Kidney glomerular epithelial cell (primary cell): ENCODE data around the gene VKORC1.

Experiments used
- DNase-seq: peaks from one replicate; lab custom pipeline; 2025; lab: John Stamatoyannopoulos, UW

VKORC1 gene

DNA sequence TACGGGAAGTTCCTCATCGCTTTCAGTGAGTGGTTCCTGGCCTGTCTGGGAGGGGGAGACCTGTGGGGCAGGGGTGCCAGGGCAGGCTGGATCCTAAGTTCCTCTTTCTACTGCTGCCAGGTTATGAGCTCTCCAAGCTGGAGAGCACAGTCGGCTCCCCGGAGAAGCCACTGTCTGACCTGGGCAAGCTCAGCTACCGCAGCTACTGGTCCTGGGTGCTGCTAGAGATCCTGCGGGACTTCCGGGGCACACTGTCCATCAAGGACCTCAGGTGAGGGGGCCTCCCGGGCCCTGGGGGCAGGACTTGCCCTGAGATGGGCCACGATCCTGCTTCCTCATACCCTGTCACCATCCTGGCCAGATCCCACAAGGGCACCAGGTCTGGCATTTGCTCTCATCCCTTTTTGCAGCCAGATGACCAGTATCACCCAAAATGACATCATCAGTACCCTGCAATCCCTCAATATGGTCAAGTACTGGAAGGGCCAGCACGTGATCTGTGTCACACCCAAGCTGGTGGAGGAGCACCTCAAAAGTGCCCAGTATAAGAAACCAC, 35.8 kb upstream of the VKORC1 start:
- no peak for DNase-seq

DNA sequence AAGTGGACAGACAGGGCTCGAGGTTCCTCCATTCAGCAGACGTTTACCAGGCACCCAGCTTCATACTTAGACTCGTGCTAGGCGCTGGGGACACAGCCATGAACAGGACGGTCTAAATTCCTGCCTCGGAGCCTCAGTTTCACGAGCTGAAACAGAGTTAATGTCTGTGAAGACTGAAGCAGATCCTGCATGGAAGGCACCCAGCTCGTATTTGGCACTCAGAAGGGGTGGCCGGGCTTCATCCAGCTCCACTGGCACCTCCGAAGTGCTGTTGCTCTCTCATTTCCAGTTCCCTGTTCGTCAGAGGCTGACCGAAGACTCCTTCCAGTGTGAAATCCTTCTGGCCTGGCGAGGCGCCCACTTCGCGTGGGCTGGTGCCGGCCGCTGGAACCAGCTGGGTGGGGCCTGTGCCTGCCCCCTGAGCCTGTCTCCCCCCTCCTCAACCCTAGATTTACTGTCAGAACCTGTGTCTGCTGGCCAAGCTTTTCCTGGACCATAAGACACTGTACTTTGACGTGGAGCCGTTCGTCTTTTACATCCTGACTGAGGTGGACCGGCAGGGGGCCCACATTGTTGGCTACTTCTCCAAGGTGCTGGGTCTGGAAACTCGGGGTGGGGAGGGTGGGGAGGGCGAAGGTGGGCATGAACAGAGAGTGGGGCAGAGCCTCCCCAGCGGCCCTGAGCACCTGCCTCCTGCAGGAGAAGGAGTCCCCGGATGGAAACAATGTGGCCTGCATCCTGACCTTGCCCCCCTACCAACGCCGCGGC, 35.2 kb upstream of the VKORC1 start:
- DNase-seq, result no peak

DNA sequence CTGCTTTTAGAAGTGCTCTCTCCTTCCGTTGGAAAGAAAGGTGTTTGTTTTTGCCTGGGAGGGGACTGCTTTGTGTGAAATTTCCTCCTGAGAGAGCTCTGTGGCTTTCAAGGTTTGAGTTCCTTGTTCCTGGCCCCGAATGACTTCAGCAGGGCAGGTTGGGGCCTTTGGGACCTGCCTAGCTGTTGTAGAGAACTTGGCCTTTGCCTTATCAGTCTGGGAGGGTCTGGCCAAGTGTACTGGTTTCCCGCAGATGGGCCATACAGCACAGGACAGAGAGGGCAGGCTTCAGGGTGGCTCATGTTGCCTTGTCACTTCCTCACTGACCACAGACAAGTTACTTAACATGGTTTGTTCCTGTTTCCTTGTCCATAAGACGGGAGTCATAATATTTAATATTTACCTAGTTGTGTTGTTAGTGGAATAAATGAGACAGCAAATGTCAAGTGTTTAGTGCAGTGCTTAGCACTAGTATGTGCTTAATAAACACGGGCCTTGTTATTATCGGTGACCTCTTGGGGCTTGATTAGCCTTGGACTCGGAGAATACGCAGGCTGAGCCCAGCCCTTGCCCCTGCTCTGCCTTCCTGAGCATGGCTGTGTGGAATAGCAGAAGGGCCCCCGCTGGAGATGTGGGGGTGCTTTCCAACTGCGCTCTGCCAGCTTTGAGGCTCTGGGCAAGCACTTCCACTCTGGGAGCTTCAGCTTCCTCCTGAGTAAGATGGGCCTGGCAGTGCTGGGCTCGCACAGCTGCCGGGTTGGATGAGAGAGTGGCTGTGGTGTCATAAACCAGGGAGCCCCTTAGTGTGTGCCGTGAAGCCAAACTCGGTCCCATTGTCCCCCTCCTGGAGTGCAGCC, 34.3 kb upstream of the VKORC1 start:
- no peak for DNase-seq

DNA sequence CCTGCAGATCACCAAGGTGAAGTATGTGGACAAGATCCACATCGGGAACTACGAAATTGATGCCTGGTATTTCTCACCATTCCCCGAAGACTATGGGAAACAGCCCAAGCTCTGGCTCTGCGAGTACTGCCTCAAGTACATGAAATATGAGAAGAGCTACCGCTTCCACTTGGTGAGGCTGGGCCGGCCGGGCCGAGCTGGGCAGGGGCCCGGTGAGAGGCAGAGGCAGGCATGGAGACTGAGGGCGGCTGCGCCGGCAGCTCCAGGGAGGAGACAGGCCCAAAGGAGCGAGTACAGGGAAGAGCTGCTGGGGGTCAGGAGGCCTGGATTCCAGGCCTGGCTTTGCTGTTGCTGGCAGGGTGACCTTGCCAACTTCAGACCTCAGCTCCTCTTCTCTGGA, 32.6 kb upstream of the VKORC1 start:
- DNase-seq, result no peak

DNA sequence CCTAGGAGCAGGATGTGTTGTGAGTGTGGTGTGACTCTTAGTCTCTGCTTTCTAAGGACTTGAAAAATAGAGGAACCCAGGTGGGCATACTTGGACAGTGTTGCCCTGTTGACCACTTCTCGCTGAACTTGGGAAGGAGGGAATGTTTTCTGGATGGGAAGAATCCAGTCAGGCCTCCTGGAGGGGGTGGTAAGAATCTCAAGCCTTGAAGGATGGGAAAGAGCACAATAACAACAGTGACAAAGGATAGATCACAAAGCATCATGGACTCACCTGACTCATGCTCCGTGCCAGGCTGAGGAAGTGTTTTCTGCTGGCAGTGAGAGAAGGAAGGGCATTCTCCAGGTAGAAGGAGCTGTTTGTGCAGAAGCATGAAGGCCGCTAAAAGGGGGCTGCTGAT, 31.2 kb upstream of the VKORC1 start:
- no peak for DNase-seq

DNA sequence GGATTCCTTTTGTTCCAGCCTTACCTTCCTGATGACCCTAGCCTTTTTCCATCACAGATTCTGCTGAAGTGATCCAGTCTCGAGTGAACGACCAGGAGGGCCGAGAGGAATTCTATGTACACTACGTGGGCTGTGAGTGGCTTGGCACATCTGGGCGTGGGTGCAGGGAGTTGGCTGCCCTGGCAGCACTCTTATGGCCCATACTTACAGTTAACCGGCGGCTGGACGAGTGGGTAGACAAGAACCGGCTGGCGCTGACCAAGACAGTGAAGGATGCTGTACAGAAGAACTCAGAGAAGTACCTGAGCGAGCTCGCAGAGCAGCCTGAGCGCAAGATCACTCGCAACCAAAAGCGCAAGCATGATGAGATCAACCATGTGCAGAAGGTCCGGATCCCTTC, 25.5 kb upstream of the VKORC1 start:
- no peak for DNase-seq

DNA sequence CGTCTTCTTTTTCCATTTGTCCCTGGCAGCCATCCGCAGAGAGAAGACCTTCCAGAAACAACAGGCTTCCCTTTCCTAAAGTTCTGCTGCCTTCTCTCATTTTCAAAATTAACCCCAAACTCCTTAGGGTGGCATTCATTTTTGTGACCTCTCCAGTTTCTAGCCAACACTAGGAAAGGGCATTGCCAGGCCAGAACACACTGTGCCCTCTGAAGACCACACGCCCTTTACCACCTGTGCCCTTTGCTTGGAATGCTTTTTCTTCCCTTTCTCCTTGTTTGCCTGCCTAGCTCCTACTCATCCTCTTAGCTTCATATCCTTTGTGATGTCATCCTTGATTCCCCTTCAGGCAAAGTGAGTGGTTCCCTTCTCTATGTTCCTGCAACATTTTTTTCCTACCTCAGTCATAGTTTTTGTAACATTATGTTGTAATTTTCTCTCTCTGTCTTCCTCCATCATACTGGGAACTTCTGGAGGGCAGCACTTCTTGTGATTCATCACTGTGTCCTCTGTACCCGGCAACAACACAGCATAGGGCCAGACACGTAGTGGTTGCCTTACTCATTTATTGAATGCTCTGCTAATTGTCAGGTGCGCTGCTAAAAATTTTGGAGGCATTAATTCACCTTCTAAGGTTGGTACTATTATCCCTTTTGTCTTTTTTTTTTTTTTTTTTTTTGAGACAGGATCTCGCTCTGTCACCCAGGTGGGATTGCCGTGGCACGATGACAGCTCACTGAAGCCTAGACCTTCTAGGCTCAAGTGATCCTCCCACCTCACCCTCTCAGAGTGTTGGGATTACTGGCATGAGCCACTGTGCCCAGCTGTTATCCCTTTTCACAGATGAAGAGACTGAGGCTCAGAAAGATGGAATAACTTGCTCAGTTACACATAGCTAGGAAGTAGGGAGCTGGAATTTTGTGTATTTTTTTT, 23.9 kb upstream of the VKORC1 start:
- DNase-seq, result peak; percentile 34

DNA sequence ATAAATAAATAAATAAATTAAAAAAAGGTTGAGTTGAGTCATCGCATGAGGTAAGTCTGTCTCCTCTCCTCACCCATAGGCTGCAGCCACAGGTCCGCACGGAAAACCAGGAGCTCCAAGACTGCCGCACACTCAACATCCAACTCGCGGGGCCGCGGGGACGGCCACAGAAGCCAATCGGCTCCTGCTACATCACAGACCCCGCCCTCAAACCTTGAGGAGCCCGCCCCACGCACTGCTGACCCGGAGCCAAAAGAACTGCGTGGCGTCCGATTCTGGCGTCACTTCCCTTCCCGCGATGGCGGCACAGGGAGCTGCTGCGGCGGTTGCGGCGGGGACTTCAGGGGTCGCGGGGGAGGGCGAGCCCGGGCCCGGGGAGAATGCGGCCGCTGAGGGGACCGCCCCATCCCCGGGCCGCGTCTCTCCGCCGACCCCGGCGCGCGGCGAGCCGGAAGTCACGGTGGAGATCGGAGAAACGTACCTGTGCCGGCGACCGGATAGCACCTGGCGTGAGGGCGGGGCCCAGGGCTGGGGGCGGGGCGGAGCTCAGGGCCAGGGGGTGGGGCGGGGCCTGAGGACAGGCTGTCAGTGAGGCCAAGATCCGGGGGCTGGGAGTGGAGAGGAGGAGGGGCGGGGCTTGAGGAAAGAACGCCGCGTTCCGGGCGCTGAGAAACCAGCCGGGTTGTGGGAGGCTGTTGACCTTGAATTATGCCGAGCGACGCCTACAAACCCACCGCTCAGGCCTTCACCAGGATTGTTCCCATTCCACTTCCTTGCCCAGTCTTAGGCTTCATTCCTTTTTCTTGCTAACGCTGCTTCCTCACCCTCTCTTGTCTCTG, 23.0 kb upstream of the VKORC1 start, which contains the start of gene KAT8:
KAT8 (plus strand) TSS at position 281 of the 839 bp plus-strand sequence; CDS start at position 299, 18 bp downstream.
- peak; percentile 96 for DNase-seq

DNA sequence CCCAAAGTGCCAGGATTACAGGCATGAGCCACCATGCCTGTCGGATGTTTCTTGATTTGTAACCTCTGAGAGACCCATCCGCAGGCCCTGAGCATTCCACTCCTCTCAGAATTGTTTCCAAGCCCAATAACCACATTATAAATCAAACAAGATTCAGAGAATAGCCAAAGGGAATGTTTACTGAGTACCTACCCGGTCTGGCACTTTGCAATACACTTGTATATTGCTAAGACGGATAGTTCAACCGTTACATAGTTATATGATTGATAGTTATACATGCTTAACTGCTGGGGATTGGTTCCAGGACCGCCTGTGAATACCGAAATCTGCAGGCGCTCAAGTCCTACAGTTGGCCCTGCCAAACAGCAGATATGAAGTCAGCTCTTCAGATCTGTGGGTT, 19.9 kb upstream of the VKORC1 start:
- DNase-seq, result no peak

DNA sequence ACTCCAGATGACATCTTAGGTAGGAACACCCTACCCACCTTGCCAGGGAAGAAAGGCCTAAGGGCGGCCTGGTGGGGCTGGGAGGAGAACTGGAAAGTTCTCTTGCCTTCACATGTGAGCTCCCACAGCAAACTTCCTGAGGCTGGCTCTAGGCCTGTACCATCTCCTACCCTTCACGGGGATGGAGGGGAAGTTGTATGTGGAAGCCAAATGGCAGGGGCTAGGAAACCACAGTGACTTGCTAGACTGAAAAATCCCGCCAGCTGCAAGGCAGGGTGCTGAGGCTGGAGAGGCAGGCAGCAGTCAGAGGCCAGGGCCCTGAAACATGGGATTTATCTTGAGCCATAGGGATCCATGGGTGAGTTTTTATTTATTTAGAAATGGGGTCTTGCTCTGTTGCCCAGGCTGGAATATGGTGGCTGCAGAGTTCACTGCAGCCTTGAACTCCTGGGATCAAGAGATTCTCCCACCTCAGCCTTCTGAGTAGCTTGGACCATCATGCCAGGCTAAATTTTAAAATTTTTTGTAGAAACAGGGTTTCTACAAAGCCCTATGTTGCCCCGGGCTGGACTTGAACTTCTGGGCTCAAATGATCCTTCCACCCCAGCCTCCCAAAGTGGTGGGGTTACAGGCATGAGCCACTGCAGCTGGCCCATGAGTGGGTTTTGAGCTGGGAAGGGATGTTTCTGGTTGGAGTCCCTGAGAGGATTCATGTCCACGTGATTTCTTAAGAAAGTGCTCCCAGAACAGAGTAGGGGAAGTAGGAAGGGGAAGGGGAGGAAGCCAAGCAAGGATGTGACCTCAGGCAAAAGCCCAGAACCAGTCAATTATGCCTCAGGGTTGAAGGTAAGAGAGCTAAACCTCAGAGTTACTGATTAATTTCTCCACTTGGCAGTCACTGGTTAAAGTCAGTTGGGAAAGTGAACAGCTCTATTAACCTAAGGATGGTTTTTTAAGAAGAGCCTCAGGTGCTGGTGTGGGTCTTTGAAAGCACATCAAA, 18.8 kb upstream of the VKORC1 start:
- peak; percentile 50 for DNase-seq

DNA sequence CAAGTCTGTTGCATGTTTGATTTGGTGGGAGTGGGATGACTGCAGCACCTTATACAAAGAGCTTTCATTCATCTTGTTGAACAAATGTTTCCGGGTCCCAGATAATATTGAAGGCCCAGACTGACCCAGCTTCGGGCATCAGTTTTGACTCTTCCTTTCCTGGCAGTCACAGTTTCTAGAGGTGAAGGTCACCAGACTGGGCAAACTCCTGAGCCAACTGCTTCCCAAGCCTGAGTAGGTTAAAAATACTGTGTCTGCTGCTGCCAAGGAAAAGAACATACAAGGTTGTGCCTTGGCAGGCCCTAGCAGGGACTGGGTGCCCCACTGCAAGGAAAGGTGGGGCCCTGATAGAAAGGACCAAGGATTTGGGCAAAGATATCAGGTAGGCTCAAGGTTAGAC, 18.1 kb upstream of the VKORC1 start:
- no peak for DNase-seq

DNA sequence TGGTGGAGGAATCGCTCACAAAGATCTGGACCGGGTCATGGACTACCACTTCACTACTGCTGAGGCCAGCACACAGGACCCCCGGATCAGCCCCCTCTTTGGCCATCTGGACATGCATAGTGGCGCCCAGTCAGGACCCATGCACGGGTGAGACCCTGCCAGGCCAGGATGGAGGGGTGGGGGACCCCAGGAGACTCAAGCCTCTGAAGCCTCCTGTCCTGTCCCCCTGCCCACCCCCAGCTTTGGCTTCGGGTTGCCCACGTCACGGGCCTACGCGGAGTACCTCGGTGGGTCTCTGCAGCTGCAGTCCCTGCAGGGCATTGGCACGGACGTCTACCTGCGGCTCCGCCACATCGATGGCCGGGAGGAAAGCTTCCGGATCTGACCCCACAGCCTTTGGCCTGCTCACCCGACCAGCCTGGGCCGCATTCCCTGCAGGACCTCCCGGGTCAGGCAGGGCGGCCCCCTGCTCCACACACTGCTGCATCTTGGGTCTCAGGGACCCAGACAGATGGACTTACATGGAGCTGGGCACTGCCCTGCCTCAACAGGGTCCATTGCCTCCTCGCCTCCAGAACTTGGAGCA, 17.4 kb upstream of the VKORC1 start:
- DNase-seq, result no peak

DNA sequence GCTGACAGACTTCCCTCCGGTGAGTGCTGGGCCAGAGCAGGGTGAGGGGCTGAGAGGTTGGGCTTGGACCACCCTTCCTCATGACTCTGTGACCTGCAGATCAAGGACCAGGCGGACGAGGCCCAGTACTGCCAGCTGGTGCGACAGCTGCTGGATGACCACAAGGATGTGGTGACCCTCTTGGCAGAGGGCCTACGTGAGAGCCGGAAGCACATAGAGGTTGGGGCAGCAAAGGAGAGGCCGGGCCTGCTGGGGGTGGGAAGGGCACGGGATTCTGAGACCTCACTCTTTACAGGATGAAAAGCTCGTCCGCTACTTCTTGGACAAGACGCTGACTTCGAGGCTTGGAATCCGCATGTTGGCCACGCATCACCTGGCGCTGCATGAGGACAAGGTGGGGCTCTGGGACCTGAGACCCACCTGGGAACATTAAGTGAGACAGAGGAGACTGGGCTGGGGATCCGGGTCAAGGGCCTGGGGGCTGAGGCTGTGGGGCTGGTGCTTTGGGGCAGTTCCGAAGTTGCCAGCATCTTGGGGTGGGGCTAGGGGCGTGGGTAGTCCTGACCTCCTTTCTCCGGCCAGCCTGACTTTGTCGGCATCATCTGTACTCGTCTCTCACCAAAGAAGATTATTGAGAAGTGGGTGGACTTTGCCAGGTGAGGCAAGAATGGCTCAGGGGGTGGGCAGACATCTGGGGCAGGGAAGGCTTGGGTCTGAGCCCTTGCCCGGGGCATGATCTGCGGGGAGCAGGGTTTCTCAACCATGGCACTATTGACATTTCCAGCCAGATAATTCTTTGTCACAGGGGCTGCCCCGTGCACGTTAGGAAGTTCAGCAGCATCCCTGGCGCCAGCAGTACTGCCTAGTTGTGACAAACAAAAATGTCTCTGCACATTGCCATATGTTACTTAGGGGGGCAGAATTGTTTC, 15.8 kb upstream of the VKORC1 start:
- no peak for DNase-seq

DNA sequence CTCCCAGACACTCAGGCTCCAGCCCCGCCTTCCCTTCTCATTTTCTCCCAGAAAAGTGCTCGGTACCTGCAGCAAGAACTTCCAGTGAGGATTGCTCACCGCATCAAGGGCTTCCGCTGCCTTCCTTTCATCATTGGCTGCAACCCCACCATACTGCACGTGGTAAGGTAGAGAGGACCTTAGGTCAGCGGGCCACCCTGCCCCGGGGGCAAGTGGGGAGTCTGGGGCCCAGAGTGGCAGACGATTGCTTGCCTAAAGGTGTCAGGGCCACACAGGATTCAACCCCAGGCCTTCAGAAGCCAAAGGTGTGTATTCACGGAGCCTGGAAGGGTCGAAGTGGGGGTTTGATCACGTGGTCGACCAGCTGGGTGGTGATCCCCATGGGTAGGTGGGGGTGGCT, 15.0 kb upstream of the VKORC1 start:
- no peak for DNase-seq

DNA sequence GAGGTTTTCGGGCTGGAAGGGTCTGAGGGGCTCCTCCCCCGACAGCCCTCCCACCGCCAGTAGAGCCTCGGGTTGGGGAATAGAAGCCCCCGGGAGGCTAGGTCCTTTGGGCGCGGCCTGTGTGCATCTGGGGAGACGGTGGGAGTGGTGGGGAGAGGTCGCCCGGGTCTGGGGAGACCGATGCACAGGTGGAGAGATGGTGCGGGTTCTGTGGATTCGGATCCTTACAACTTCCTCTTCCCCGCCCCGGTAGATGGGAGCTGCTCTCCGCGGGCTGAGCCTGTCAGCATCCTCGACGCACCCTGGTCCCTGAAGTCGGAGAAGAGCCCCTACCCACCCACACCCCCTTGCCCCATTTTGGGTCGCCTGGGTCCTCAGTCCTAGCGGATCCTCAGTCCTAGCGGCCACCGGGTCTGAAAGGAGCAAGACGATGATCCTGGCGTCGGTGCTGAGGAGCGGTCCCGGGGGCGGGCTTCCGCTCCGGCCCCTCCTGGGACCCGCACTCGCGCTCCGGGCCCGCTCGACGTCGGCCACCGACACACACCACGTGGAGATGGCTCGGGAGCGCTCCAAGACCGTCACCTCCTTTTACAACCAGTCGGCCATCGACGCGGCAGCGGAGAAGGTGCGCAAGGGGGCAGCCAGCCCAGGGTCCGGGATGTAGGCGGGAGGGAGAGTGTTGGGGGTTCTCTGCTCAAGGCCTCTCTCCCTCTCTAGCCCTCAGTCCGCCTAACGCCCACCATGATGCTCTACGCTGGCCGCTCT, 14.4 kb upstream of the VKORC1 start:
- no peak for DNase-seq

DNA sequence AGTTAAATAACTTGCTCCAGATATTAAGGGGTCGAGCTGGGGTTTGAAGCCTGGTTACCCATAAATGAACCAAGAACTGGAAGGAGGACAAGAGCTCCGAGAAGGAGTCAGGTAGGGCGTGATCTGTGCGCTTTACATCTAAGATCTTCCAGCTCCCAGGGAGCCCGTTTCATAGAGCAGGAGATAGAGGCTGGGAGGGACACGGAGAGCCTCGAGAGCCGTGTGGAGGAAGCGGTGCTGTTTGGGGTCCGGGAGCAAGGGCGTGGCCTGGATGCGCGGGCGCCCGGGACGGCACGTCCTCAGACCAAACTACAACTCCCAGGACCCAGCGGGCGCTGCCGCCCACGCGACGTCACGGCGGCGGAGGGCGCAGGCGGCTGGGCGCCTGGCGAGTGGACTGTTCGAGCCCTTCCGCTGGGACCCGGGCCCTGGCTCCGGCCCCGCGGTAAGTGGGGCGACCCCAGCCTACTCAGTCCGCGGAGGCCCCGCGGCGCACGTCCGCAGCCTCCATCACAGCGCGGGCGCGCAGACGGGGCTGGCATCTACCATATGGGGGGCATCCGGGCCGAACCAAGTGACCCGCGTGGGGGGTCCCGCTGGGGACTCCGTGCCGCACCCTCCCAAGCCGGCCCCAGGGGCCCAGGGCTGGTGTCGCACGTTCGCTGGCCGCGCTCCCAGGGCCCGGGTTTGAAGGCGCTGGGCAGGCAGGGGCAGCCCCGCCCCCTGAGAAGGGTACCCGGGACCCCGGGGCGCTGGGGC, 13.6 kb upstream of the VKORC1 start, which contains the start of gene BCKDK:
BCKDK (plus strand) TSS at position 352 of the 759 bp plus-strand sequence. CDS start 838 bp downstream, outside the sequence.
- DNase-seq, result peak; percentile 38
